ENCODE measurements around the gene PRTN3.
"Not testable (repeated sequence)": the region's sequence is repeated elsewhere in the genome, so short reads cannot be mapped to it uniquely, and the experiment has no call there.

Gene PRTN3

DNA sequence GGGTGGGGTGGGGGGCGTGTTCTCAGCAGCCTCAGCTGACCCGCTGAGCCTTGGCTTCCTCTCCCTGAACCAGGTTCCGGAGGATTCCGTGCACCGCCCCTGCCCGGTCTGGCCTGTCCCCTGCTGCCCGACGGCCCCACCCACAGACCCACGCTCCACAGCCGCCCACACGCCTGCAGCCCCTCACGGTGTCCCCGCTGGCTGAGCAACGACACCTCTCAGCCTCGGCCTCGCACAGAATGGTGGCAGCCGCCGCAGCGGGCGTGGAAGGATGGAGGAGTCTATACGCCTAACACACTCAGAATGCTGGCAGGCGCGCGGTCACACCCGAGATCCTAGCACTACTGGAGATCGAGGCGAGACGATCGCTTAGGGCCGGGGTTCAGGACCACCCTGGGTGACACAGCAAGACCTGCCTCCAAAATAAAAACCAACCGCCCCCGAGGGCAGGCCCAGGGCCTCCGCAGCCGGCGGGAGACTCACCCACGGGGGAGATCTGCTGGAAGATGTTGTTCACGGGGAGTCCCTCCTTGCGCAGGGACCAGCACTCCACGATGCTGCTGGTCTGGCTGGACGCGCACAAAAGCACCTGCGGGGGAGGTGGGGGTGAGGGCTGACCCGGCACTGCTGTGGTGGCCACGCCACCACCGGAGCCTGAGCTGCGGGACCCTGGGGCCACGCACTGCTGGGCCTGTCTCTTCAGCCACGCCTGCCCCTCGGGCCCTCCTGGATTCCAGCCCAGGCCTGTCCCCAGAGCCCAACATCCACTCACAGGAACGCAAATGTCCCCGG is 43.8 kb downstream of the PRTN3 start:
- no peak for DNase-seq

DNA sequence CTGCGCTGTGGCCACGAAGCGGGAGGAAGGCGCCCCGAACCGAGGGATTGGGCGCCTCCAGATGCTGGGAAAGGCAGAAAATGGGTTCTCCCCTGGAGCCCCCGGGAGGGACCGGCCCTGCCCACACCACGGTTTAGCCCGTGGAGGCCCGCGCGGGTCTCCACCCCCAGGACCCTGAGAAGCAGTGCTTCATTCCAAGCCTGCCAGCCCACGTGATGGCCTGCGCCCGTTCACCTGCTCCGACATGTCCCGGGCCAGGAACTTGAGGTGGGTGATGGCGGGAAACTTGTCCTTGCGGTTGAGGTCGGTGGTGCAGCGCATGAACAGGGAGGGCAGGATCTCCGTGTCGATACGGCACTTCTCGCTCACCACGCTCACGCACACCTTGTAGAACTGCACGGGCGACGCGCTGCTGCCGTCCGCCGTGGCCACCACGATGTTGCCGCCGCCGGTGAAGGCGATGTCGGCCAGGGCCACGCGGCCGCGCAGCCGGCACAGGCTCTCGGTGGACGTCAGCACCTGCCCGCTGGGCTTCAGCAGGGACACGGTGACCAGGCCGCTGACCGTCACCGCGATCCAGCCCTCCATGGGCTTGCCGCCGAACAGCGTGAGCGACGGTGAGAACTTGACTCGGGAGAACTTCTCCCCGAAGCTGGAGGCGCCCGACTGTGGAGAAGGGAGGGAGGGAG is 44.9 kb downstream of the PRTN3 start:
- DNase-seq, result no peak

DNA sequence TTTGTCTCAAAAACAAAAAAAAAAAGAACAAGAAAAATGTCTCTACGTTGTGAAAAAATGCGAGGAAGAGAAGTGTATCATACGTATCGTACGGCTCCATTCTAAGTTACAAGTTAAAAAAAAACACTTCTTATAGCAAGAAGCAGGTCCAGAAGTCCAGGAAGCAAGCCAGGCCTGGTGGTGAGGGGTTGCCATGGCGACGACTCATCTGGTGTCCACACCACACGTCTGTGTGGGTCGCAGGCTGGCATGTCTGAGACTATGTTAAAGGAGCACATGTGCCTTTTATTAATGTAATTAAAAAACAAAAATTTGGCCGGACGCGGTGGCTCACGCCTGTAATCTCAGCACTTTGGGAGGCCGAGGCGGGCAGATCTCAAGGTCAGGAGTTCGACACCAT is 46.3 kb downstream of the PRTN3 start:
- no peak for DNase-seq

DNA sequence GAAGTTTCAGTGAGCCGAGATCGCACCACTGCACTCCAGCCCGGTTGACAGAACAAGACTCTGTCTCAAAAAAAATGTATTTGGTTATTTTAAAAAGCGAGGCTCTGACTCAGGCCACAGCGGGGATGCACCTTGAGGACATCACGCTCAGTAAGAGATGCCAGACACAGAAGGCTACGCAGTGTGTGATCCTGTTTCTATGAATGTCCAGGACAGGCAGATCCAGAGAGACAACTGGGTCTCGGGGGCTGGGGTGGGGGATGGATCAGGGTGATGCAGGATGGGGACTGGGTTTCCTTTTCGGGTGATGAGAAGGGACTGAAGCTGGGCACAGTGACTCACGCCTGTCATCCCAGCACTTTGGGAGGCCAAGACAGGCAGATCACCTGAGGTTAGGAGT is 46.8 kb downstream of the PRTN3 start:
- DNase-seq, result no peak

DNA sequence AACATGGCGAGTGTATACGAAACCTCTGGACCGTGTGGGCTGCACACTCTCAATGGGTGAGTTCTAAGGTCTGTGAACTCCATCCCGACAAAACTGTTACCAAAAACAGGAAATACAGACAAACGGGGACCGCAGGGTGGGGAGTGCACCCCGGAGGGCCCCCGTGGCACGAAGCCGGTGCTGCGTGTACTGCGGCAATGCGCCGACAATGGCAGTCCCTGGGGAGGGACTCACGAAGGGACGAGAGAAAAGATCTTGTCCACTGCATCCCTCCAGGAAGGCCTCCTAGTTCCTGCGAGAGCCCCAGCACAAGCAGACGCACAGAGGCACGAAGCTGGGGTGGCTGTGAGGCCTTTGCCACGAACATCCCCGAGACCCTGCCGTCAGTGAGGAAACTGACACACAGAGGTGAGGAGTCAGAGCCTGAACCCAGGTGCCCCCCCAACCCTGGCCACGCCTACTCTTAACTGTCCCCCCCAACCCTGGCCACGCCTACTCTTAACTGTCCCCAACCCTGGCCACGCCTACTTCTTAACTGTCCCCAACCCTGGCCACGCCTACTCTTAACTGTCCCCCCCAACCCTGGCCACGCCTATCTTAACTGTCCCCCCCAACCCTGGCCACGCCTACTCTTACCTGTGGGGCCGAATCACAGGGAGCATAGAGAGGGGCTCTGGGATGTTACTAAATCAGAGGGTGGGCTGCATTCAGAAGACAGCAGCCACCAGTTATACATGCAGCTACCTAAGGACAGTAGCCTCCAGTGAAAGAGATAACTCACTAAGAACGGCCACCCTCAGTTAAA is 48.0 kb downstream of the PRTN3 start:
- no peak for DNase-seq

DNA sequence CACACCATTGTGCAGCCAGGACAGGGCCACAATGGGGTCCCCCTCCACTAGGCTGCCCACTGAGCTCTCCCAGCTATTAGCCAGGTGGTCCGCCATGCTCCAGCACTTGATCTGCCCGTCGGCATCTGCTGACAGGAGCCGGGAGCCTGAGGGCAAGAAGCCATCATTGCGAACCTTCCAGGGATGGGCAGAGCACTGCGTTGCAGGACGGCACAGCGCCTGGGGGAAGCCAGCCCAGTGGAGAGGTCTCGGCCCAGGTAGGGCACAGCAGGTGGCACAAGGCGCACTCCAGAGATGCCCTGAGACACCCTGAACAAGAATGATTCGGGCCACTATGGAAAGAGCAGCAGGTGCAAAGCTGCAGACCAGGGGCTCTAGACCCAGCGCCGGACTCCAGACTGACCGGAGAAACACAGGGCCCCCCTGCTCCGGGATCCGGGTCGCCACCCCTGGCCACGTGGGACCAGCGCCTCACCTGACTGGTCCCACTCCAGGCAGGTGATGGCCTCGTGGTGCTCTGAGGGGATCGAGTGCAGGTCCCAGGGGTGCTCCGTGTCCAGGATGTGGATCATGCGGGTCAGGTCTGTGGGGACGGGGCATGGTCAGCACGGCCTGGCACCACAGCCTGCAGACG is 49.0 kb downstream of the PRTN3 start:
- DNase-seq, result no peak

DNA sequence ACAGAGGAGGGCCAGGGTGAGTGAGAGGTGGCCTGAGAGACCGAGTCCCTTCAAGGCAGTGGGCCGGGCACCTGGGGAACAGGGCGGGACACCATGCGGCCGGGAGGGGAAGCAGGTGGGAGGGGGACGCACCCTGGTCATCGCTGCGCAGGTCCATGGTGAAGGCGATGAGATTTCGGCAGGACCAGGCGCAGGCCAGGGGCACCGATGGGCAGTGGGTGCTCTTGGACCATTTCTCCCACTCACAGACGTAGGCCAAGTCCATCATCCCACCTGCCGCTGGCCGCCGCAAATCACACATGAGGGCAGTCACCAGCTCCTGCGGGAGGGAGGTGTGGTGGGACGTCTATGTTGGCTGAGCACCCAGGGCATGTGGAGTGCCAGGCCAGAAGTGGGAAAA is 50.0 kb downstream of the PRTN3 start:
- DNase-seq, result no peak

DNA sequence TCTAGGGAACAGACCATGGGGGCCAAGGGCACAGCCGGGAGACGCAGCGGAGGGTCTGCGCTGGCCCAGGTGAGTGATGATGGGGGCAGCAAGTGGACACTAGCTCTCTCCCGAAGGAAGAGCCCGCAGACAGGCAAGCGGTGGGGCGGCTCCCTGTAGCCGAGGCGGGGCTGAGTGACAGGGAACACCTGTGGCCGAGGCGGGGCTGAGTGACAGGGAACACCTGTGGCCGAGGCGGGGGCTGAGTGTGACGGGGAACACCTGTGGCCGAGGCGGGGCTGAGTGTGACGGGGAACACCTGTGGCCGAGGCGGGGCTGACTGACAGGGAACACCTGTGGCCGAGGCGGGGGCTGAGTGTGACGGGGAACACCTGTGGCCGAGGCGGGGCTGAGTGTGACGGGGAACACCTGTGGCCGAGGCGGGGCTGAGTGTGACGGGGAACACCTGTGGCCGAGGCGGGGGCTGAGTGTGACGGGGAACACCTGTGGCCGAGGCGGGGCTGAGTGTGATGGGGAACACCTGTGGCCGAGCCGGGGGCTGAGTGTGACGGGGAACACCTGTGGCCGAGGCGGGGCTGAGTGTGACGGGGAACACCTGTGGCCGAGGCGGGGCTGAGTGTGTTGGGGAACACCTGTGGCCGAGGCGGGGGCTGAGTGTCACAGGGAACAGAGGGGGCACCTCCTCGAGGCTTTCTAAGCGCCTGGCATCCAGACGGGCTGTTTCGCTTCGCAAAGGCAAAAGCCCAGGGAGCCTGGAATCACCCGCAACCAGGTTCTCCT is 50.8 kb downstream of the PRTN3 start:
- not testable (repeated sequence) for DNase-seq

DNA sequence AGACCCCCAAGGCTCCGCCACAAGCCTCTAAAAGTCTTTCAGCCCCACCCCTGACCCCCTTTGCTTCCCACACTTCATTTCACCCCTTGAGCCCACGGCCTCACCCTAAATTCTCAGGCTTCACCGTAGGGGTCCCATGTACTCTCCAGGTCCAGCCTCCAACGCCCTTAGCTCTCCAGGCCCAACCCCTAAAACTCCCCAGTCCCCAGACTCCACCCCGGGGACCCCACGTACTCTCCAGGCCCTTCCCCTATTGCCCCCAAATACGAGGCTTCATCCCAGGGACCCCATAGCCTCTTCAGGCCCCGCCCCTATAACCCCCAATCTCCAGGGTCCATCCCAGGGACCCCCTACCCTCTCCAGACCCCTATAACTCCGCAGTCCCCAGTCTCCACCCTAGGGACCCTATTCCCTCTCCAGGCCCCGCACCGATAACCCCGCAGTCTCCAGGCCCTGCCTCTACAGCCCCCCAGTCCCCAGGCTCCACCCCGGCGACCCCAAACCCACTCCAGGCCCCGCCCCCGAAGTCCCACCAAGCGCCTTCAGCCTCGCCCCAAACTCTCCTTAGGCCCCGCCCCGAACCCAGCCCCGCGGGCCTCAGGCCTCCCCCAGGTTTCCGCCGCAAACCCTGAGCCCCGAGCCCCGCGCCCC is 51.6 kb downstream of the PRTN3 start:
- DNase-seq, result no peak

DNA sequence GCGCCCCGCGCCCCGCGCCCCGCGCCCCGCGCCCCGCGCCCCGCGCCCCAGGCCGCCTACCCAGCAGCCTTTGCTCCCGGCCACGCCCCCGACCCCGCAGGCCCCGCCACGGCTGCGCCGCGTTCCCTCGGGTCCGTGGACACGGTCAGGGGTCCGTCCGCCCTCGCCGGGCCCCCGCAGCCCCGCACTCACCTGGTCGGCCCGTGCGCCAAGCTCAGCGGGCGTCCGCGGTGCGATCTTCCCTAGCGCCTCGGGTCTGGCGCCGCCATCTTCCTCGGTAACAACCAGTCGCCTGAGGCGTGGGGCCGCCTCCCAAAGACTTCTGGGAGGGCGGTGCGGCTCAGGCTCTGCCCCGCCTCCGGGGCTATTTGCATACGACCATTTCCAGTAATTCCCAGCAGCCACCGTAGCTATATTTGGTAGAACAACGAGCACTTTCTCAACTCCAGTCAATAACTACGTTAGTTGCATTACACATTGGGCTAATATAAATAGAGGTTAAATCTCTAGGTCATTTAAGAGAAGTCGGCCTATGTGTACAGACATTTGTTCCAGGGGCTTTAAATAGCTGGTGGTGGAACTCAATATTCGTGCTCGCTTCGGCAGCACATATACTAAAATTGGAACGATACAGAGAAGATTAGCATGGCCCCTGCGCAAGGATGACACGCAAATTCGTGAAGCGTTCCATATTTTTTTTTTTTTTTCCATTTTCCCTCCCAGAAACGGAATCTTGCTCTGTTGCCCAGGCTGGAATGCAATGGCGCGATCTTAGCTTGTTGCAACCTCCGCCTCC is 52.3 kb downstream of the PRTN3 start, which contains the start of the genes MED16 and RNU6-9:
MED16 (minus strand) TSS at position 294 of the 796 bp plus-strand sequence. CDS start 2,056 bp downstream, outside the sequence.
RNU6-9 (plus strand) TSS at position 591 of the 796 bp plus-strand sequence.
- peak; percentile 85 for DNase-seq

DNA sequence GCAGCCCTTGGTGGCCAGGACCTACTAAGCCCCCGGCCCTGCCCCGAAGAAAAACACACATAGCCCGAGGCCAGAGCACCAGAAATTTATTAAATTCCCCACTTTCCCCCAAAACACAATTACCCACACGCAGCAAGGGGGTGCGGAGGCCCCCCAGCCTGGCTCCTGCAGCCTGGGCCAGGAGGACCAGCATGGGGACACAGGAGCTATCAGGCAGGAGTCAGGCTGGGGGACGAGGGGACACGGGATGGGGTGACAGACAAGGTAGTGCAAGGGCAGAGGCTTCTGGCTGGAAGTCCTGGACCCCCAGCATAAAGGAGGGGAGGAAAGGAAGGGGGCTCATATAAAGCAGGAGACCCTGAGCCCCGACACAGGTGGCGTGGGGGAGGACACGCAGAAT is 55.6 kb downstream of the PRTN3 start:
- DNase-seq, result no peak

DNA sequence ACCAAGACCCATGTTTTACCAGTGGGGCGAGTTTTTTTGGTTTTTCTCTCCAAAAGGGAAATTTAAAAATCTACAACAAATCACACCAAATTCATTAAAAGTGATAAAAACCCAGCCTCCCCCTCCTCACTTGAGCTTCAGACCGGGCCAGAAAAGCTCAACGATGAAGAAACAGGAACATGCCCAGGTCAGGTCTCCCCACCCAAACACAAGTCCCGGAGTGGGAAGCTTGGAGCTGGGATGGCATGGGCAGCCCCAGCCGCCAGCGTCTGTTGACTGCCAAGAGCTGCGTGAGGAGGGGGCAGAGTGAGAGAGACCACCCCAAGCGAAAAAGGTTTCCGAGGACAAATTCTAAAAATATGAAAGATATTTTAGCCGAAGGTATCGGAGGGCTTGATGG is 56.2 kb downstream of the PRTN3 start:
- no peak for DNase-seq

DNA sequence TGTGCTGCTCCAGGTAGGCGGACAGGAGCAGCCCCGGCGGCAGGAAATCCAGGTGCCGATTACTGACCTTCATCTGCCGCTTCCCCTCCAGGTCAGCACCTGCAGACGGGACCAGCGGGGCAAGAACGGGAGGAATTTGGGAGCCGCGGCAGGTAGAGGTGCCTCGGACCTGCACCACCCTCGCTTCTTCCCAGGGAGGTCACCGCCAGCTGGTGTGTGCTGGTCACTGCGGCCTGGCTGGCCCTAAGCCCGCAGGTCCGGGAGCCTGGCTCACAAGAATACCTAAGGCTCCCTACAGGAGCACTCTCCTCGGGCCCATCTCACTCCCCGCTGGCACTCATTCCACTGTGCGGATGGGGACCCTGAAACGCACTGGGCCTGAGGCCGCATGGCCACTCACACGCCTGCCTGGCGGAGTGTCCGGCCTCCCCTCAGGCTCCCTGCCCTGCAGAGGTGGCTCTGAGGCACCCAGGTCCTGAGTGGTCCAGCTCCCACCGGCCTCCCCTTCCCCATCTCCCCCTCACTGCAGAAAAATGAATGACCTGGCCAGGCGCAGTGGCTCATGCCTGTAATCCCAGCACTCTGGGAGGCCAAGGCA is 56.7 kb downstream of the PRTN3 start:
- no peak for DNase-seq

Measured in GDM1 (cell line).